Activated CD4-positive, alpha-beta T cell treated with anti-CD3 and anti-CD28 coated beads, Interleukin-2, amount 50 U/mL, for 4 hours (primary cell): ENCODE measurements around the gene NPSR1.

Experiments used
- DNase-seq, 2 experiments: peaks; one replicate each; pipeline ENCODE4 v3.0.0-alpha.2; 2020

The NPSR1 gene

DNA sequence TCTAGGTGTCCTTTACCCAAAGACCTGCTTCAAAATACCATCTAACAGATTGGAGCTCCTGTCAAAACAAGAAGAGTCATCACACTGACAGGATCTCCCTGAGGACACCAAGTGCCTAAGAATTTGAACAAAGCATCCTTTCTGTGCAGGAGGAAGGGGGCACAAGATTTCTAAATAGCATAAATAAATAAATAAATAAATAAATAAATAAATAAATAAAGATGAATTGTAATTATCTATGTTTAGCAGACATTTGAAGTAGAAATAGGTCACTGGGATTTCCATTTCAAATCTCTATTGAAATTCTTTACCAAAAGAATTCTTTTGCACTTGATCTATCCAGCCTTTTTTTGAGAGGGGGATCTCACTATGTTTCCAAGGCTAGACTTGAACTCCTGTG is 65.3 kb downstream of the NPSR1 start:
- DNase-seq, result no peak

DNA sequence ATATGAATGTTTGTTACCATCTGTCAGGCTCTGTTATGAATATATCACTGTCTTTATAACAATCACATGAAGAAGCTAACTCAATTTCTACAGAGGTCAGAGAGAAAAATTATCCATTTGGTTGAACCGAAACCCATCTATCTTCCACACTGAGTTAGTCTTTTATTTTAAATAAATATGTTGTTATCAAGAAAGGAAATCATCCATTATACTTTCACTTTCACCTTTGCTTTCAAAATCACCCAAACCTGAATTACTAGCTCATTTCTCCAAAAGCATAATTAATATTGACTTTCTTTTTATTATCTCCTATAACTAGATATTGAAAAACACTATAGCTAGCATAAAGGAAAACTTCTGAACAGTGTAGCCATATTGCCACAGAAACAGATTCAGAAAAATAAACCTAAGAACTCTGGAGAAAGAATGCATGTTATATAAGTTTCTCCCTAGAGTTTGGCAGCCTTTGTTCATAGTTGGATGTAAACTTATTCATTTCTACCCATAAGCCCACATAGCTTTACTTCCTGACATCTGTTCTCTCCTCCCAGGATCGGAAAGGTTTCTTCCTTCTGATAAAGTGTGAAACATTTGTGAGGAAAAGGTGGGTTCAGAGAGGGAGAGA is 66.0 kb downstream of the NPSR1 start:
- no peak for DNase-seq

DNA sequence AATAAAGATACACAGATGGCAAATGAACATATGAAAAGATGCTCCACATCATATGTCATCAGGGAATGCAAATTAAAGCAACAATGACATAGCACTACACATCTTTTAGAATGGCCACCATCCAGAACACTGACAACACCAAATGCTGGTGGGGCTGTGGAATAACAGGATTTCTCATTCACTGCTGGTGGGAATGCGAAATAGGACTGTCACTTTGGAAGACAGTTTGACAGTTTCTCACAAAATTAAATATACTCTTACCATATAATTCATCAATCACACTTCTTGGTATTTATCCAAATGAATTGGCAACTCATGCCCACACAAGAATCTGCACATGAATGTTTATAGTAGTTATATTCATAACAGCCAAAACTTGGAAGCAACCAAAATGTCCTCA is 68.2 kb downstream of the NPSR1 start:
- DNase-seq, result no peak

DNA sequence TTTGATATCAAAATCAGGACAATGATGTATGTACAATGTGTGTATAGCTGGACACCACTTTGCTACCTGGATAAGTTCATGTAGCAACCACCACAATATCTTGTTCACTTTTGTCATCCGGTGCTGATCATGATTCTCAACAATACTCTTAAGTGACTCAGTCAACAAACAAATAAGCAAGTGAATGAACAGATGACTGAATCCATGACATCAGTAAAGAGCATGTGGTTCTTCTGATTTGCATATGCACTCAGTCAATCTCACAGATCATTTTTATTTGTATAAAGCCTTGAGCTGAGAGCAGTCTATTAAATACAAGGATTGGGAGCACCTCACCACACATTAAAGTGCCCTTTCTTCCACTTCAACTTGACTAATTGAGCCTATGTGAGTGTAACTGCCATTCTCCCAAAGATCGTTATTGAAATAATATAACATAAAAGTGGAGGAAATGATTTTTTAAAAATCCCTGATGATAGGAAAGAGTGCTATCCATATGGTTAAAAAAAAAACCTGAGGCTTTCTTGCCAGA is 69.5 kb downstream of the NPSR1 start:
- no peak for DNase-seq

DNA sequence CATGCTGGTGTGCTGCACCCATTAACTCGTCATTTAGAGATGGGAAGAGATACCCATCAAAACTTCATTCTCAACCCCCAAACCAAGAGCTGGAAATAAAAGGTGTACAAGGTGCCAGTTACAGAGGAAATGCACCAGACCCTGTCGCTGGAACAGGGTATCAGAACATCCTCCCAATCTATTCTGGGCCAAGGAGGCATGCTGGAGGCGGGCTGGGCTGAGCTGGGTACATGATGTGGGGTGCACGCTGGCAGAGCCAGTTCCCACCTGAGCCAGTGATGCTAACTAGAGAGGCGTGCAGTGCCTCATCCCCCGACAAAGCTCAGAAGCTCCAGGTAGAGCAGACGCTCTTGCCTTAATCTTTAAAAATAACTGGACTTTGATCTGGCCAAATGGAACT is 70.1 kb downstream of the NPSR1 start:
- DNase-seq, result no peak

DNA sequence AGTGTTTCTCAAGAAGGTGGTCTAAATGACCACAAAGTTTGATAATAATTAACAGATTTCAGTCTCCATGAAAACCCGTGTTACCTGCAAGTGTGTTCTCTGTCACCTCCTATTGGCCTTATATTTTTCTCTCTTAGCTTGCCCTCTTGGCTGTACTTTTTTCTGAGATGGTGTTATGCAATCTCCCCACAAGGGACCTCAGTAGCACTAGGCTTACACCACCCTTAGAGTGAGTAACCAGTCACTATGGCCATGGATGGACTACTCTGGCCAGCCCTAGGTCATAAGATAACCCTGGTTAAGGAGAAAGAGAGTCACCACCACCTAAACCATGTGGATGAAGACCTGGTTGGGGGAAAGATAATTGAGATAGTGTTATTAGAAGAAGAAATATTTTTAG is 76.8 kb downstream of the NPSR1 start:
- no peak for DNase-seq

DNA sequence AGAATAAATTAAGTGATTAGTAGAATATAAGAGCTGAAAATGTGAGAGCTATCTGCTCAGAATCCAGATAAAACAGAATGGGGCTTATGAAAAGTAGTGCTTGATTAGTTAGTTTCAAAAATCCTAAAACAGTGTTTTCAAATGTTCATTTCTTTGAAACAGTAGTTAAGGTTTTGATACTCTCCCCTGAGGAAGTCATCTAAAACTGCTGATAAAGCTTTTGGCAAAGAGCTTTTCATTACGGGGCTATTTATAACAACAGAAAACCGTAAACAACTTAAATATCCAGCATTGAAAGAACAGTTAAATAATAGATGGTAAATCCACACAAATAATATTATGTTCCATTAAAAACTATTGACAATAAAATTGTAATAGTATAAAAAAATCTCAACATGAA is 77.5 kb downstream of the NPSR1 start:
- no peak for DNase-seq

DNA sequence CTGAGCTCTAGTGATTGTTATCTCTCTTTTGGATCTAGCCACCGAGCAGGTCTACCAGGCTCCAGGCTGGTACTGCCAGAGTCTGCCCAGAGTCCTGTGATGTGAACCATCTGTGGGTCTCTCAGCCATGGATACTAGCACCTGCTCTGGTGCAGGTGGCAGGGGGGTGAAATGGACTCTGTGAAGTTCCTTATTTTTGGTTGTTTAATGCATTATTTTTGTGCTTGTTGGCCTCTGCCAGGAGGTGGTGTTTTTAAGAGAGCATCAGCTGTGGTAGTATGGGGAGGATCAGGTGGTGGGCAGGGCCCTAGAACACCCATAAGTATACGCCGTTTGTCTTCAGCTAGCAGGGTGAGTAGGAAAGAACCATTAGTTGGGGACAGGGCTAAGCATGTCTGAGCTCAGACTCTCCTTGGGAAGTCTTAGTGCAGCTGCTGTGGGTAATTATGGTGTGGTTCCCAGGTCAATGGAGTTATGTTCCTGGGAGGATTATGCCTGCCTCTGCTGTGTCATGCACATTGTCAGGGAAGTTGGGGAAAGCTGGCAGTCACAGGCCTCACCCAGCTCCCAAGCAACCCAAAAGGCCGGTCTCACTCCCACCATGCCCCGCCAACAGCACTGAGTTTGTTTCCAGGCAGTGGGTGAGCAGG is 81.8 kb downstream of the NPSR1 start:
- DNase-seq, result no peak

DNA sequence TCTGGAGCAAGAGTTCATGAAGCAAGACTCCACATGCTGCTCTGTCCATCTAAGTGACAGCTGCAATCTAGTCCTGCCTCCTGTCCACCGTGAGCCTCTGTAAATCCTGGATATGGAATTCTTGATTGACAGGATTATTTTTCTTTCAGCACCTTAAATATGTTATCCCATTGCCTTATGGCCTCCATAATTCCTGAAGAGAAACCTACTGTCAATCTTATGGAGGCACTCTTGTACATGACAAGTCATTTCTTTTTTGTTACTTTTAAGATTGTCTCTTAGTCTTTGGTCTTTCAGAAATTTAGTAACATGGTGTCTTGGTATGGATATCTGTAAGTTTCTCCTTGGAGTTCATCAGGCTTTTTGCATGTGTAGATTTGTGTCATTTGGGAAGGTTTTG is 82.8 kb downstream of the NPSR1 start:
- DNase-seq, result no peak

DNA sequence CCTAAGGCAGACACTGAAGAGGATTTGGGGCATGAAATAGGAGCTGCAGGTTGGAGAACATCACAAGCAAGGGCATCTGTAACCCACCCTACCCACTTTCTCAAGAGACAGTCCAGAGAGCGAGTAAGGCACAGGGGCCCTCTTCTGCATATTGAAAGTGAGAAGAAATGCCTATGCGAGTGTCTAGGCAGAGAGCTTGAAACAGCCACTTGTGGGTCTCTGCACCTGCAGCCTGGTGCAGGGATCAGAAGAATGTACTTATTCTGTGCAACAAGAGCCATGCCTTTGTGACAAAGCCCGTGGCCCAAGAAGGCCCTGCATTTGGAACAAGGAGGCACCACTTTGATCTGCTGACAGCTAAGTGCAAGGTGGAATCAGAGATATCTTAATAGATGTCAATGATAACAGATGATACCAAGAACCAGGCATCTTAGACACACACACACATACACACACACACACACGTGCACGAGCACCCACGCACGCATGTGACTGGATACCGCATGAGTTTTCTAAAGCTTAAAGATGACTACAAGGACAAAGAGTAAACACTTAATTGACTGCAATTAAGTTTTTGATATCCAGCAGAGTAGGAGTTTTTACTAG is 89.3 kb downstream of the NPSR1 start:
- DNase-seq, result no peak

DNA sequence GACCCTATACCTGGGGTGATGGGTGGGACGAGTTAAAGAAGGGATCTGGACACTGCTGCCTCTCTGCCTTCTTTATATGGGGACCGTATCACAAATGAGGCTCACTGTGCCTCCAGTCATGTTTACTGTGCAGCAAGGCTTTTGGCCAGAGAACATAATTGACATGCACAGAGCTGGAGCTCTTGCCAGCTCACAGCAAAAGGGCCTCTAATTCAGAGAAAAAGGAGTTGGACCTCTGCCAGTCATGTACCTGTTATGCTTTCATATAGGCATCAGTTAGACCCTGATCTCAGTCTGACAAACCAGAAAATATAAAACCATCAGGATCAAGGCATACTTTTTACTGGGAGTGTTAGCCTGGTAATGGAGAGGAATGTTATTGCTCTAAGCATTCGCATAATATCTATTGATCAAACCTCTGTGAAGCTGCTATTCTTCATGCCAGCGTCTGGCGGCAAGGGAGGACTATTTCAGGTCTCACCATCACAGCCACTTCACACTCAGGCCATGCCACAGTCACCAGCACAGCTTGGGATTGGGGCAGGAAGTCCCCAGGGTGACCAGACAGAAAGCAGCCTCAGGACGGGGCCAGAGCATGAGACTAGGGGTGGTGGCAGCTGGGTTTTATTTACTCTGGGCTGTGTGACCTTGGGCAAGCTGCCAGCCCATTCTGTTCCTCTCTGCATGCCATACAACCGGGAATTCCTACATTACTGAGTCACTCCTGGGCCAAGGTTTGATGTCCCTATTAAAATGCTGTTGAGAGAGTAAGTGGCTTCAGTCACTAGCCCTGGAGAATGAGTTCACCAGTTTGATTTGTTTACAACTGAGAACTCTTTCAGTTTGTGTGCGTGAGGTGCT is 90.1 kb downstream of the NPSR1 start:
- DNase-seq, result no peak

DNA sequence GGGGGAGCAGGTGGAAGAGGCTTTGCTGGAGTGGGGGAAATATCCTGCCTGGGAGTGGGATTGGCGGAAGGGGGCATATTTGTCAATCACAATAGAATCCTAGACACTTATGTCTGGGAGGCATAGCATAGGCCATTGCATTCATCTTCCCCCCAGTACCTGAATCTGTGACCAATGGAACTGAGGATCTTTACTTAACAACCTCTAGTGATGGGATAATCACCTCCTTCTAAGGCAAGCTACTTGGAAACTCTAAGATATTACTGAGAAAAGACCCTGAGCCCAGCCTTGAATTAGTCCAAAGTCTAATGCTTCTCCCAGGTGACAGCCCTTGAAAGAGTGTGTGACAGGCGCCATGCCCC is 90.7 kb downstream of the NPSR1 start:
- DNase-seq, result no peak

DNA sequence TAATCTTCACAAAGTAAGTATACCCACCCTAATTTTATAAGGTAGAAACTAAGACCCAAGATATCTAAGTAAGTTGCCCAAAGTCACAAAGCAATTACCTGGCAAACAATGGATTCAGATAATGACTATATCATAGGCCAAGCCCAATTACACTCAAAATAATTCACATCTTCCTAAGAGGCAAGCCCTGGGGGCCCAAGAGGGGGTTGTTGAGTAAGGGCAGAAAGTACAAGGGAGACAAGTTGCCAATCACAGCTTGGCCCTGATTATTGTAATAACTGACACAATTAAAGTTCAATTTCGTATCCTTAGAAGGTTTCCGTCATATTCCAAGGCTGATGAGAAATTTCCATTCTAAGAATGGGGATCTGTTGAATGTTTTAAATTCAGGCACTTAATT is 91.4 kb downstream of the NPSR1 start:
- no peak for DNase-seq

DNA sequence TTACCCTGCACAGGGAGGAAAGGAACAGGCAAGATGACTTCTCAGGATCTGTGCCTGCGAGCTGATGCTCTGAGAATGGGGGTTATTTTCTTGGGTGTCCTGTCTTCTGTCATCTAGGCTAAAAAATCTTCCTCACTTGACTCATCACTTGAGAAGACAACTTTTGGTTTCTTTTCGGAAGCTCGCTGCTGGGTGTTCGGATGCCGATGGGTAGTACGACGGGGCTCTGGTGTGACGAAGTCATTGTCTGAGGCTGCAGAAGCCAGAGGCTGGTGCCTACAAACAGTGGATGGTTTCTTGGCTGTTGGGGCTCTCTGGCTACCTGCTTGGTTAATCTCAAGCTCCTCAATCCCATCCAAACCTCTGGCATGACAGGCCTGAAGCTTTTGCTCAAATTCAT is 92.2 kb downstream of the NPSR1 start:
- DNase-seq, result no peak

DNA sequence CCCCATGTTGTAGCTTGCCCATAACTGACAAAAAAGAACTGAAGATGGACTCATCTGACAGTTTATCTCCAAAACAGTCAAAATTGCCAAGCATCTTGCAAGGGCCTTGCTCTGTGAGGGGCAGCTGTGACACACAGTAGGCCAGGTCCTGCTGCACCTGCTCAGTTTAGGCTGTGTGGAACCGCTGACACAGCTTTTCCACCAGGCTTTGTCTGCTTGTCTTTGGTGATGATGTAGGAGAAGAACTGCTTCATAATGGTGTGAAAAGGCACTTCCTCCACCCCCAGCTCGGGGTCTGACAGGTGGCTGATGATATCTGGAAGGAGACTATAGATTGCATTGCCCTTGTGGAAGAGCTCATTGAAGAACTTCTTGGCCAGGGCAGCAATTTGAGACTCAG is 92.6 kb downstream of the NPSR1 start:
- no peak for DNase-seq

DNA sequence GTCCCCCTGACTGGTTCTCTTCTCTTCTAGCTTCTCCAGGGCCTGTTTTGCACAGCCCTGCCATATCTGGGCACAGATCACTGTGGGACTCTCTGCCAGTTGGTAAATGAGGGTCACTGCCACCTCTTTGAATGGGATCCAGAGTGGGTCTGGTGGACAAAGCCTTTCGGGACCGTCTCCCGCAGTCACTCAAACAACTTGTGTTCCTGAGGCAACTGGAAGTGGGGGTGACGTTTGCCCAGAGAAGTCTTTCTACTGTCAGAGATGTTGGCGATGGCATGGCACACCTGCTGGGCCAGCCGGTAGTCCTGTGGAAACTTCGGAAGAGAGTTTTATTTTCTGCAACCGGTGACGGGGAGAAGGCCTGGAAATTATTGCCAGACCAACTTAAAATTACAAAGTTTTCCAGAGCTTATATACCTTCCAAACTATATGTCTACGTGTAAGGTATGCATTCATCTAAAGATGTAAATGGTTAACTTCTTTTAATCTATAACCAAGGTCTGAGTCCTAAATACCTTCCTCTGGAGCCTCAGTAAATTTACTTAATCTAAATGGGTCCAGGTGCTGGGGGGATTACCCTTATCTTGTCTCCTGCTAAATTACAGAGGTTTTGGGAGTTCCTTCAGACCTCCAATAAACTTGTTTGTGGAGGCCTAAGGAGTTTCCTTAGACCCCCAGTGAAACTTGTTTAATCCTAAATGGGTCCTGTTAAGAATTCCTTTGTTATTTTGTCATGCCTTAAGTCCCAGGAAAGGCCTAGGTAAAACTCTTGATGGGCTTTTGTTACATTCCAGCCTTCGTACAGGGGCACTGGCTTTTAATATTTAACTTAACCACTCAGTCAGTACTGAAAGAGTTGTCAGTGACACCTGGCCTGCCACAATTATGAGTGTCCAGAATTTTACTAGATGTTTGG is 94.0 kb downstream of the NPSR1 start:
- DNase-seq, result no peak

DNA sequence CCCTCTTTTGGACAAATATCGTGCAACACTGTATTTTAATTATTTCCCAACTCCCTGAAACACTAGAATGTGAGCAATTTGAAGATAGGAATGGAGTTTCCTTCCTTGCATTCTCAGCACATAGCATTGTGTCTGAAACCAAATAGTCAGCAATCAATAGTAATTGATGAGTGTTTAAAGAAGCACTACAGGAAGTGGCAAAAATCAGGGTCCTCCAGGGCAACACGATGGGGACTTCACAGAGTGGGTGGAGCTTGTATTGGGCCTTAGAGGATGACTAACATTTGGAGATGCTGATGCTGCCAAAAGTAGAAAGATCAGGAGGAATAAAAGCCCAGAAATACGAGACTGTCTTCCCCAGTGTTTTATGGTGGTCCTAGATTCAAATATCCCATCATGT is 94.9 kb downstream of the NPSR1 start:
- DNase-seq, result no peak

DNA sequence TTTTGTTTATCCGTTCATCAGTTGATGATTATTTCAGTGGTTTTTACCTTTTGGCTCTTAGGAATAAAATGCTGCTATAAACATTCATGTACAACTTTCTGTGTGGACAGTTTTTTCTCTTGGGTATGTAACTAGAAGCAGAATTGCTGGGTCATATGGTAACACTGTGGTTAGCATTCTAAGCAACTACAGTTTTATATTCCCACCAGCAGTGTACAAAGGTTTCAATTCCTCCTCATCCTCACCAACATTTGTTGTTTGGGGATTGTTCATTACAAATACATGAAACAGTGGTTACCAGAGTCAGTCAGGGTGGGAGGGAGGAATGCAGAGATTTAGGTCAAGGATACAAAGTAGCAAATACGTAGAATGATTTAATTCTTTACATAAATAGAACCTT is 97.0 kb downstream of the NPSR1 start:
- no peak for DNase-seq

DNA sequence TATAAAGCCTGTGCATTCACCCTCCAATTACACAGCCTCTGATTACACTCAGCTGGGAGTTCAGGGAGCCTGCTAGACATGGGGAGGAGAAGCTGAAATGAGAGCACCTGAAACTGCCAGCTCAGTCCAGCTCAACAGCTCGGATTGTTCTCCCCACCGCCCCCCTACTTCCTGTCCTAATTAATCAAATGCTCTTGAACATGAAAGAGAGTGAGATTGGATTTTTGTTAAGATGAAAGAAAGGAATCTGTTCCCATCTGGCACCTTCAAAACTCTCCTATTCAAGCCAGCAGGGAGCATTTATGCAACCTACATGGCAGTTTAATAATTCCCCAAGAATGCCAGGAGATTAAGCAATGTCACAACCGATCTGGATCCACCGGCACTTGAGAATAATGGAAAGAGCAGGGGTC is 98.0 kb downstream of the NPSR1 start:
- no peak for DNase-seq

DNA sequence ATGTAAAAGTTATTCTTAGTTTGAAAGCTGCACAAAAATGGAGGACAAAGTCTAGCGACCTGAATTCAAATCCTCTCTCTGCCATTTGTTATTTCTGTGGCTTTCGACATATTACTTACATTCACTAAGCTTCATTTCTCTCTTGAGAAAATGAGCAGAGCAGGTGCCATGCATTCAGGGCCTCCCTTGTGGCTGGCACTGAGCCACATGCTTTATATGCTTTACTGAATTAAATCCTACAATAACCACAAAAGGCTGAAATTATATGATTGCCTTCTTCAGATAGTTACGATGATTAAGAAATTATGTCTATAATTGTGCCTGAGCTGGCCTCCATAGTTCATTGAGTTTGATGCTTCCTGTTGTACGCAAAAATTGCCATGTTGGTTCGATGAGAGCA is 98.7 kb downstream of the NPSR1 start:
- DNase-seq, result no peak

DNA sequence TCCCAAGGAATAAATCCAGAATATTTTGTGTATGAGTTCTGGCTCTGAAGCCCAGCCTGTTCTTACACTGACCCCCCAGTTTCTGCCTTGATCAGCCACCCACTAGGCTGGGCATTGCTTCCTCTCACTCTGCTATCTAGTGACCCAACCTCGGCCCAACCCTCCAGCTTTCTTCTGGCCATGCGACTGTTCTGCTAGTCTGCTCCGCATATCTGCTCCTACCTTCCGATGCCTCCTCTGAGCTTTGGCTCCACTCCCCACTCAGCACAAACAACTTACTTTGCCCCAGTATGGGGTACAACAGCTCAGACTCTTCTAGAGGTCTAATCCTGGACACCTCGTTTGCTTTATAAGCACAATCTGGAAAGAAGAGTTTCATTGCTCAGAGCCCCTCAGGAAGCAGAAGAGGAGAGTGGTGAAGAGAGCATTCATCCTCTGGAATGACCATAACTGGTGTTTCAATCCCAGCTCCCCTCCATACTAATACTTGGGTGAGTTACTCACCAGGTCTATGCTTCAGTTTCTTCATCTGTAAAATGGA is 99.6 kb downstream of the NPSR1 start:
- no peak for DNase-seq

DNA sequence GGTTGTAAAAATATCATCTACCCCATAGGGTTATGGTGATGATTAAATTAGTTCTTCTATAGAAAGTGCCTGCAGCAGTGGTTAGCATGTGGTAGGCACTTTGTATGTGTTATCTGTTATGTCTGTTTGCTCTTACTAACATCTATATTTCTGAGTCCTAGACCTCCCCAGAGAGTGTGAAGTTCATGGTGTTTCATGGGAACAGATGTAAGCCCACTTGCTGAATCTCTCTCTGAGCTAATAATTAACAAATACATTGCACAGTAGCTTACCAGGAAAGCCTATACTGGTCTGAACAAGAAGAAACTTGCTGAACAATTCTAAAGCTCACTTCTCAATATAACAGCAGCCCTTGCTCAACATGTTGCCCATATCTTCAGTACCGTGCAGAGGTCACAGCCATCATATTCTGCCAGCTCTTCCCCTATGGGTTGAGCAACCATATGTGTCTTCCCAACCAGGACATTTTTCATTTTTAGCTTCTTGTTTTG is 100.1 kb downstream of the NPSR1 start:
- no peak for DNase-seq
